ENCODE data around the gene POLR1F. TPM values are rescaled to one million over a fixed set of nuclear protein-coding genes. Genes with fewer than 3 reads are reported as not detected.

The POLR1F gene
- total RNA-seq, 1 experiment from 2014 or later, result 22.3 TPM

DNA sequence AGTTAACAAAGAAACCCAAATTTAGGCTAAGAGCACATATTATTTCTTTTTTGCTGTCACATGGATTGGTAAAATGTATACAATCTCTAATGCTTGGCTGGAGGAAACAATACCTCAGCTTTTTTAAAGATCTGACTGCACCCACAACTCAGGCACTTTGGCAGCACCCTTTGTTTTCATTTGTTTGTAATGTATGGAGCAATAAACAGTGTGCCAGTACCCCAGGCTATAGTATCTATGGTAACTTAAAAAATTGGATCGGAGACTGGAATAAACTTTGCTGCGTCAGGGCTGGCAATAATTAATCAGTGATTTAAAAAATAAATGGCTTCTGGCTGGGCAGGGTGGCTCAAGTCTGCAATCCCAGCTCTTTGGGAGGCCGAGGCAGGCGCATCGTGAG, 27.2 kb downstream of the POLR1F start (continued):
- TF ChIP-seq, protein P1, sequence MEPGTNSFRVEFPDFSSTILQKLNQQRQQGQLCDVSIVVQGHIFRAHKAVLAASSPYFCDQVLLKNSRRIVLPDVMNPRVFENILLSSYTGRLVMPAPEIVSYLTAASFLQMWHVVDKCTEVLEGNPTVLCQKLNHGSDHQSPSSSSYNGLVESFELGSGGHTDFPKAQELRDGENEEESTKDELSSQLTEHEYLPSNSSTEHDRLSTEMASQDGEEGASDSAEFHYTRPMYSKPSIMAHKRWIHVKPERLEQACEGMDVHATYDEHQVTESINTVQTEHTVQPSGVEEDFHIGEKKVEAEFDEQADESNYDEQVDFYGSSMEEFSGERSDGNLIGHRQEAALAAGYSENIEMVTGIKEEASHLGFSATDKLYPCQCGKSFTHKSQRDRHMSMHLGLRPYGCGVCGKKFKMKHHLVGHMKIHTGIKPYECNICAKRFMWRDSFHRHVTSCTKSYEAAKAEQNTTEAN (CRISPR knock-in tag; IDR thresholded peaks at IDR 0.05), result no peak

DNA sequence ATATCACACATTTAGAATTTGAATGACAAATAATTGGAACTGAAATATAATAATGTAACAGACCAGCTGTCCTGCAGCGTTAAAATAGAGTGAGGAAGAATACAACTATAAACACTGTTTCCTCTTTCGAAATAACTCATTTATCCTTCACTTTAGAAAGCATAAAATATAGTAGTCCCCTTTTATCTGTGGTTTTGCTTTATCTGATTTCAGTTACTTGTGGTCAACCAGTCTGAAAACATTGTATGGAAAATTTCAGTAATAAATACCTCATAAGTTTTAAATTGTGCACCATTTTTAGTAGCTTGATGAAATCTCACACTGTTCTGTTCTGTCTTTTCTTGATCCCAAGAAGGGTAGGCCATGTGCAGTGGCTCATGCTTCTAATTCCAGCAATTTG, 31.7 kb downstream of the POLR1F start:
- no peak for DNase-seq (ENCODE audit: low spot score)
- TF ChIP-seq ETV6 (CRISPR knock-in tag; IDR thresholded peaks at IDR 0.05), result no peak
- TF ChIP-seq HMGA2 (CRISPR knock-in tag; IDR thresholded peaks at IDR 0.05), result no peak
- no peak for TF ChIP-seq NFATC4 (CRISPR knock-in tag; IDR thresholded peaks at IDR 0.05)
- no peak for TF ChIP-seq TEAD1 (CRISPR knock-in tag; IDR thresholded peaks at IDR 0.05)
- TF ChIP-seq, protein P2, sequence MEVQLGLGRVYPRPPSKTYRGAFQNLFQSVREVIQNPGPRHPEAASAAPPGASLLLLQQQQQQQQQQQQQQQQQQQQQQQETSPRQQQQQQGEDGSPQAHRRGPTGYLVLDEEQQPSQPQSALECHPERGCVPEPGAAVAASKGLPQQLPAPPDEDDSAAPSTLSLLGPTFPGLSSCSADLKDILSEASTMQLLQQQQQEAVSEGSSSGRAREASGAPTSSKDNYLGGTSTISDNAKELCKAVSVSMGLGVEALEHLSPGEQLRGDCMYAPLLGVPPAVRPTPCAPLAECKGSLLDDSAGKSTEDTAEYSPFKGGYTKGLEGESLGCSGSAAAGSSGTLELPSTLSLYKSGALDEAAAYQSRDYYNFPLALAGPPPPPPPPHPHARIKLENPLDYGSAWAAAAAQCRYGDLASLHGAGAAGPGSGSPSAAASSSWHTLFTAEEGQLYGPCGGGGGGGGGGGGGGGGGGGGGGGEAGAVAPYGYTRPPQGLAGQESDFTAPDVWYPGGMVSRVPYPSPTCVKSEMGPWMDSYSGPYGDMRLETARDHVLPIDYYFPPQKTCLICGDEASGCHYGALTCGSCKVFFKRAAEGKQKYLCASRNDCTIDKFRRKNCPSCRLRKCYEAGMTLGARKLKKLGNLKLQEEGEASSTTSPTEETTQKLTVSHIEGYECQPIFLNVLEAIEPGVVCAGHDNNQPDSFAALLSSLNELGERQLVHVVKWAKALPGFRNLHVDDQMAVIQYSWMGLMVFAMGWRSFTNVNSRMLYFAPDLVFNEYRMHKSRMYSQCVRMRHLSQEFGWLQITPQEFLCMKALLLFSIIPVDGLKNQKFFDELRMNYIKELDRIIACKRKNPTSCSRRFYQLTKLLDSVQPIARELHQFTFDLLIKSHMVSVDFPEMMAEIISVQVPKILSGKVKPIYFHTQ (CRISPR knock-in tag; IDR thresholded peaks at IDR 0.05), result no peak
- TF ChIP-seq RELA (CRISPR knock-in tag; IDR thresholded peaks at IDR 0.05; ENCODE audit: borderline replicate concordance), result no peak
- TF ChIP-seq, protein P3, sequence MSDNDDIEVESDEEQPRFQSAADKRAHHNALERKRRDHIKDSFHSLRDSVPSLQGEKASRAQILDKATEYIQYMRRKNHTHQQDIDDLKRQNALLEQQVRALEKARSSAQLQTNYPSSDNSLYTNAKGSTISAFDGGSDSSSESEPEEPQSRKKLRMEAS (CRISPR knock-in tag; IDR thresholded peaks at IDR 0.05), result no peak
- TF ChIP-seq, protein P4, sequence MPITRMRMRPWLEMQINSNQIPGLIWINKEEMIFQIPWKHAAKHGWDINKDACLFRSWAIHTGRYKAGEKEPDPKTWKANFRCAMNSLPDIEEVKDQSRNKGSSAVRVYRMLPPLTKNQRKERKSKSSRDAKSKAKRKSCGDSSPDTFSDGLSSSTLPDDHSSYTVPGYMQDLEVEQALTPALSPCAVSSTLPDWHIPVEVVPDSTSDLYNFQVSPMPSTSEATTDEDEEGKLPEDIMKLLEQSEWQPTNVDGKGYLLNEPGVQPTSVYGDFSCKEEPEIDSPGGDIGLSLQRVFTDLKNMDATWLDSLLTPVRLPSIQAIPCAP (CRISPR knock-in tag; IDR thresholded peaks at IDR 0.05), result no peak
- TF ChIP-seq, protein P5, sequence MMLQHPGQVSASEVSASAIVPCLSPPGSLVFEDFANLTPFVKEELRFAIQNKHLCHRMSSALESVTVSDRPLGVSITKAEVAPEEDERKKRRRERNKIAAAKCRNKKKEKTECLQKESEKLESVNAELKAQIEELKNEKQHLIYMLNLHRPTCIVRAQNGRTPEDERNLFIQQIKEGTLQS (CRISPR knock-in tag; conservative IDR thresholded peaks at IDR 0.05), result no peak
- TF ChIP-seq RORB (CRISPR knock-in tag; IDR thresholded peaks at IDR 0.05), result no peak
- no peak for TF ChIP-seq ZNF138 (CRISPR knock-in tag; conservative IDR thresholded peaks at IDR 0.05)
- TF ChIP-seq CREB1 (CRISPR knock-in tag; IDR thresholded peaks at IDR 0.05), result no peak
- TF ChIP-seq, protein P6, sequence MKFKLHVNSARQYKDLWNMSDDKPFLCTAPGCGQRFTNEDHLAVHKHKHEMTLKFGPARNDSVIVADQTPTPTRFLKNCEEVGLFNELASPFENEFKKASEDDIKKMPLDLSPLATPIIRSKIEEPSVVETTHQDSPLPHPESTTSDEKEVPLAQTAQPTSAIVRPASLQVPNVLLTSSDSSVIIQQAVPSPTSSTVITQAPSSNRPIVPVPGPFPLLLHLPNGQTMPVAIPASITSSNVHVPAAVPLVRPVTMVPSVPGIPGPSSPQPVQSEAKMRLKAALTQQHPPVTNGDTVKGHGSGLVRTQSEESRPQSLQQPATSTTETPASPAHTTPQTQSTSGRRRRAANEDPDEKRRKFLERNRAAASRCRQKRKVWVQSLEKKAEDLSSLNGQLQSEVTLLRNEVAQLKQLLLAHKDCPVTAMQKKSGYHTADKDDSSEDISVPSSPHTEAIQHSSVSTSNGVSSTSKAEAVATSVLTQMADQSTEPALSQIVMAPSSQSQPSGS (CRISPR knock-in tag; IDR thresholded peaks at IDR 0.05; ENCODE audit: borderline replicate concordance, low read depth), result no peak
- TF ChIP-seq, protein P7, sequence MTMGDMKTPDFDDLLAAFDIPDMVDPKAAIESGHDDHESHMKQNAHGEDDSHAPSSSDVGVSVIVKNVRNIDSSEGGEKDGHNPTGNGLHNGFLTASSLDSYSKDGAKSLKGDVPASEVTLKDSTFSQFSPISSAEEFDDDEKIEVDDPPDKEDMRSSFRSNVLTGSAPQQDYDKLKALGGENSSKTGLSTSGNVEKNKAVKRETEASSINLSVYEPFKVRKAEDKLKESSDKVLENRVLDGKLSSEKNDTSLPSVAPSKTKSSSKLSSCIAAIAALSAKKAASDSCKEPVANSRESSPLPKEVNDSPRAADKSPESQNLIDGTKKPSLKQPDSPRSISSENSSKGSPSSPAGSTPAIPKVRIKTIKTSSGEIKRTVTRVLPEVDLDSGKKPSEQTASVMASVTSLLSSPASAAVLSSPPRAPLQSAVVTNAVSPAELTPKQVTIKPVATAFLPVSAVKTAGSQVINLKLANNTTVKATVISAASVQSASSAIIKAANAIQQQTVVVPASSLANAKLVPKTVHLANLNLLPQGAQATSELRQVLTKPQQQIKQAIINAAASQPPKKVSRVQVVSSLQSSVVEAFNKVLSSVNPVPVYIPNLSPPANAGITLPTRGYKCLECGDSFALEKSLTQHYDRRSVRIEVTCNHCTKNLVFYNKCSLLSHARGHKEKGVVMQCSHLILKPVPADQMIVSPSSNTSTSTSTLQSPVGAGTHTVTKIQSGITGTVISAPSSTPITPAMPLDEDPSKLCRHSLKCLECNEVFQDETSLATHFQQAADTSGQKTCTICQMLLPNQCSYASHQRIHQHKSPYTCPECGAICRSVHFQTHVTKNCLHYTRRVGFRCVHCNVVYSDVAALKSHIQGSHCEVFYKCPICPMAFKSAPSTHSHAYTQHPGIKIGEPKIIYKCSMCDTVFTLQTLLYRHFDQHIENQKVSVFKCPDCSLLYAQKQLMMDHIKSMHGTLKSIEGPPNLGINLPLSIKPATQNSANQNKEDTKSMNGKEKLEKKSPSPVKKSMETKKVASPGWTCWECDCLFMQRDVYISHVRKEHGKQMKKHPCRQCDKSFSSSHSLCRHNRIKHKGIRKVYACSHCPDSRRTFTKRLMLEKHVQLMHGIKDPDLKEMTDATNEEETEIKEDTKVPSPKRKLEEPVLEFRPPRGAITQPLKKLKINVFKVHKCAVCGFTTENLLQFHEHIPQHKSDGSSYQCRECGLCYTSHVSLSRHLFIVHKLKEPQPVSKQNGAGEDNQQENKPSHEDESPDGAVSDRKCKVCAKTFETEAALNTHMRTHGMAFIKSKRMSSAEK (CRISPR knock-in tag; IDR thresholded peaks at IDR 0.05; ENCODE audit: borderline replicate concordance), result no peak
- Mint-ChIP-seq H3K4me1 (no peaks in the 10 kb centered on the region), H3K4me3 (no peak overlapping the region), H3K27me3 (ENCODE audit: low read depth) (no peaks in the 10 kb centered on the region), H3K9me3 (no peaks in the 10 kb centered on the region), H3K36me3 (no peaks in the 10 kb centered on the region), H3K27ac (no peak overlapping the region)
- POLR2A ChIA-PET, result no interaction called here
- no peak for ATAC-seq
- CTCF ChIA-PET, result no interaction called here

All from WTC11 (cell line).